DLD1 (cell line): ENCODE measurements around the gene MEIKIN.

Experiments
- in situ Hi-C: cut with HindIII; loops from 2 replicates; pipeline ENCODE4 v1.10.0; 2017; ENCODE audit warnings: low sequenced_read_pairs

Gene MEIKIN

GRCh38 chr5:131818001-131818724, 127.3 kb downstream of the MEIKIN start:
- in situ Hi-C loops: no loop called here

- in situ Hi-C loops: no loop called here
Measured at GRCh38 chr5:131814990-131815389, 130.5 kb downstream of the MEIKIN start.

- in situ Hi-C loops: no loop called here
Measured at GRCh38 chr5:131812371-131813160, 132.9 kb downstream of the MEIKIN start.

GRCh38 chr5:131810510-131811249, 134.8 kb downstream of the MEIKIN start:
- in situ Hi-C loops: no loop called here

- in situ Hi-C loops: loop anchor here (10.0 kb wide), 1 partner anchor 208 kb away; no protein-coding TSS in a partner anchor
Measured at GRCh38 chr5:131796793-131797693, 148.4 kb downstream of the MEIKIN start, which contains the start of gene FNIP1. TSS of gene FNIP1 (minus strand) at chr5:131797017. CDS start at chr5:131796921, 96 bp downstream.

GRCh38 chr5:131795879-131796792, 149.3 kb downstream of the MEIKIN start:
- in situ Hi-C loops: loop anchor here (10.0 kb wide), 1 partner anchor 209 kb away; no protein-coding TSS in a partner anchor

GRCh38 chr5:131795228-131795627, 150.2 kb downstream of the MEIKIN start:
- in situ Hi-C loops: loop anchor here (10.0 kb wide), 1 partner anchor 210 kb away; no protein-coding TSS in a partner anchor

GRCh38 chr5:131794586-131794985, 150.9 kb downstream of the MEIKIN start:
- in situ Hi-C loops: loop anchor here (10.0 kb wide), 1 partner anchor 210 kb away; no protein-coding TSS in a partner anchor

GRCh38 chr5:131792896-131793295, 152.6 kb downstream of the MEIKIN start:
- in situ Hi-C loops: loop anchor here (10.0 kb wide), 1 partner anchor 212 kb away; no protein-coding TSS in a partner anchor

GRCh38 chr5:131791866-131792265, 153.6 kb downstream of the MEIKIN start:
- in situ Hi-C loops: loop anchor here (10.0 kb wide), 1 partner anchor 213 kb away; no protein-coding TSS in a partner anchor

GRCh38 chr5:131790550-131790949, 154.9 kb downstream of the MEIKIN start:
- in situ Hi-C loops: loop anchor here (10.0 kb wide), 1 partner anchor 214 kb away; no protein-coding TSS in a partner anchor

GRCh38 chr5:131789765-131790164, 155.7 kb downstream of the MEIKIN start:
- in situ Hi-C loops: loop anchor here (10.0 kb wide), 1 partner anchor 215 kb away; no protein-coding TSS in a partner anchor

- in situ Hi-C loops: no loop called here
Measured at GRCh38 chr5:131787736-131788135, 157.7 kb downstream of the MEIKIN start.

- in situ Hi-C loops: no loop called here
Measured at GRCh38 chr5:131786900-131787692, 158.4 kb downstream of the MEIKIN start.

GRCh38 chr5:131786036-131786435, 159.4 kb downstream of the MEIKIN start:
- in situ Hi-C loops: no loop called here

GRCh38 chr5:131783874-131784273, 161.6 kb downstream of the MEIKIN start:
- in situ Hi-C loops: no loop called here

- in situ Hi-C loops: no loop called here
Measured at GRCh38 chr5:131783357-131783756, 162.1 kb downstream of the MEIKIN start.

GRCh38 chr5:131782717-131783116, 162.7 kb downstream of the MEIKIN start:
- in situ Hi-C loops: no loop called here
